ENCODE results near the gene CABP1. TPM values are rescaled to one million over a fixed set of nuclear protein-coding genes. Genes with fewer than 3 reads are reported as not detected.

The CABP1 gene
- total and polyA plus RNA-seq, 9 of the 15 experiments (the other 6 are each of a cell fraction or from before 2014, with no cell fraction given), result not detected

- 71% methylated on average over 3 of the region's 3 CpGs for WGBS (ENCODE audit: insufficient coverage, low coverage, missing lambda C conversion rate)
- Histone ChIP-seq H4K20me1 (replicated peaks; ENCODE audit: control insufficient read depth, insufficient read depth, low read length) (peaks cover 19% of the 10 kb centered on the region), H3K9me1 (ENCODE audit: control insufficient read depth, insufficient read depth, low read length) (no peaks in the 10 kb centered on the region), H3K9ac (ENCODE audit: insufficient read depth in 1 of 2, low read depth in 2 of 2, low read length in 2 of 2) (no peak overlapping the region), H3K4me3 (no peak overlapping the region), H3K9me3 (replicated peaks; ENCODE audit: control insufficient read depth, insufficient read depth, low read depth, low read length) (no peaks in the 10 kb centered on the region), H3K27ac (ENCODE audit: extremely low read depth, low read depth, low read length) (no peak overlapping the region), H3K27me3 (ENCODE audit: control insufficient read depth in 2 of 2, insufficient read depth in 2 of 2, low read length in 2 of 2) (no peaks in the 10 kb centered on the region), H2AFZ (ENCODE audit: low read depth, low read length) (no peak overlapping the region), H3K4me2 (ENCODE audit: insufficient read depth, low read length) (no peak overlapping the region), H3K36me3 (ENCODE audit: control insufficient read depth, insufficient read depth, low read length) (peaks cover 53% of the 10 kb centered on the region), H3K4me1 (replicated peaks in 1 of 2; ENCODE audit: control insufficient read depth in 2 of 2, insufficient read depth in 2 of 2, low read length in 2 of 2) (peaks cover 17 to 19% of the 10 kb centered on the region in 2 experiments; a peak in 3 of 5 replicates), H3K79me2 (ENCODE audit: control insufficient read depth, insufficient read depth, low read length) (peaks cover 65% of the 10 kb centered on the region)
- no TSS peak for BruUV-seq (replicated peaks)
- CTCF ChIA-PET (ENCODE audit: low intra/inter-chr PET ratio), result no interaction called here
- intact Hi-C loops (cut with micrococcal nuclease) (no loop called here), in situ Hi-C loops (cut with MboI) (no loop called here)
- DNase-seq (ENCODE audit: extremely low read depth in 1 of 4, low spot score in 3 of 4) (no peak), ATAC-seq (no peak), FAIRE-seq (no peak)
- POLR2A ChIA-PET, result interaction anchor here (3.3 kb wide), 1 partner anchor 12 kb away, joined by 10 read pairs; no protein-coding TSS in a partner anchor
- TF ChIP-seq GABPB1 (CRISPR knock-in tag; IDR thresholded peaks at IDR 0.05), result no peak
- no peak for TF ChIP-seq DACH1 (IDR thresholded peaks at IDR 0.05; ENCODE audit: partially characterized antibody)
- TF ChIP-seq SREBF1 (IDR thresholded peaks at IDR 0.05; ENCODE audit: borderline replicate concordance, low read depth, low read length), result no peak
- TF ChIP-seq MGA (IDR thresholded peaks at IDR 0.05), result no peak
- TF ChIP-seq MAFK (IDR thresholded peaks at IDR 0.05; ENCODE audit: low read length), result no peak
- no peak for TF ChIP-seq YY1 (IDR thresholded peaks at IDR 0.05; ENCODE audit: borderline replicate concordance in 1 of 3, control insufficient read depth in 1 of 3, extremely low read depth in 1 of 3, insufficient read depth in 3 of 3, insufficient read length in 1 of 3, insufficient replicate concordance in 2 of 3, low read depth in 1 of 3, low read length in 2 of 3)
- TF ChIP-seq ZNF507 (tag; conservative IDR thresholded peaks at IDR 0.05), result no peak
- no peak for TF ChIP-seq ZNF75A (CRISPR knock-in tag; IDR thresholded peaks at IDR 0.05)
- TF ChIP-seq BACH1 (tag; IDR thresholded peaks at IDR 0.05), result no peak
- TF ChIP-seq STAT5A (IDR thresholded peaks at IDR 0.05; ENCODE audit: borderline replicate concordance, low read length), result no peak
- no peak for TF ChIP-seq MAX (CRISPR knock-in tag; IDR thresholded peaks at IDR 0.05)
Observed at GRCh38 chr12:120690978-120691377, 50.6 kb downstream of the CABP1 start.
